Prostate gland (tissue), 2 donors: ENCODE measurements around the gene RRP1.
"Not testable (repeated sequence)": the region's sequence is repeated elsewhere in the genome, so short reads cannot be mapped to it uniquely, and the experiment has no call there.

Experiments used
- CTCF ChIP-seq, 4 experiments: fragments of 200-600 bp in 2 of 4; fragments of 450-650 bp in 2 of 4; sonication (generic) in 2 of 4; IDR thresholded peaks; 1 replicate in 3 of 4; 2 replicates in 1 of 4; pipeline ENCODE4 v1.5.1; 2016 to 2019; ENCODE audit warnings: antibody characterized with exemption in 4 of 4, mild to moderate bottlenecking in 2 of 4, moderate library complexity in 2 of 4
- POLR2AphosphoS5 ChIP-seq: sonication (generic); formaldehyde crosslinking; IDR thresholded peaks from one replicate; pipeline ENCODE4 v1.6.1; 2017; ENCODE audit warnings: antibody characterized with exemption

- TF ChIP-seq CTCF (IDR thresholded peaks at IDR 0.05); POLR2AphosphoS5: not testable (repeated sequence)
These were observed 33.4 kb downstream of the RRP1 start for GRCh38 chr21:43822741-43823140.
